HUDEP-2 (cell line): ENCODE data around the gene MTFMT.
"Not testable (repeated sequence)": the region's sequence is repeated elsewhere in the genome, so short reads cannot be mapped to it uniquely, and the experiment has no call there.

ENCODE experiments used
- DNase-seq, 76 experiments: peaks; one replicate each; lab custom pipeline; 2025; ENCODE audit not compliant: unreplicated experiment in 76 of 76; lab: John Stamatoyannopoulos, UW

Gene MTFMT

GRCh38 chr15:65040461-65040860, 11.0 kb upstream of the MTFMT start:
- no peak for DNase-seq

GRCh38 chr15:65038836-65039235, 9.4 kb upstream of the MTFMT start:
- DNase-seq = no peak

- no peak for DNase-seq
Measured at GRCh38 chr15:65038428-65038827, 9.0 kb upstream of the MTFMT start.

GRCh38 chr15:65037309-65037708, 7.9 kb upstream of the MTFMT start:
- no peak for DNase-seq

GRCh38 chr15:65034719-65035118, 5.3 kb upstream of the MTFMT start:
- DNase-seq = no peak

GRCh38 chr15:65033659-65034269, 4.3 kb upstream of the MTFMT start:
- DNase-seq = peak in 26 of 76 experiments; percentile 4 to 44 (median 16)

- DNase-seq = peak in 47 of 76 experiments; percentile 3 to 58 (median 26)
Measured at GRCh38 chr15:65032801-65033537, 3.5 kb upstream of the MTFMT start.

GRCh38 chr15:65029736-65030208, 333 bp upstream of the MTFMT start:
- DNase-seq = peak in 1 of 76 experiments; percentile 18

- no peak for DNase-seq
Measured at GRCh38 chr15:65028338-65028737, 1.1 kb downstream of the MTFMT start.

- no peak for DNase-seq
Measured at GRCh38 chr15:65027593-65027992, 1.8 kb downstream of the MTFMT start.

- no peak for DNase-seq
Measured at GRCh38 chr15:65026756-65027155, 2.7 kb downstream of the MTFMT start.

- DNase-seq = no peak
Measured at GRCh38 chr15:65021488-65021887, 8.0 kb downstream of the MTFMT start.

- DNase-seq = peak in 1 of 76 experiments; percentile 4
Measured at GRCh38 chr15:65020419-65020818, 9.0 kb downstream of the MTFMT start.

GRCh38 chr15:65011198-65011597, 18.2 kb downstream of the MTFMT start:
- DNase-seq = not testable (repeated sequence)

GRCh38 chr15:65008983-65009382, 20.5 kb downstream of the MTFMT start:
- peak in 4 of 76 experiments; percentile 5 to 20 (median 12) for DNase-seq

GRCh38 chr15:65006876-65007275, 22.6 kb downstream of the MTFMT start:
- DNase-seq = no peak

GRCh38 chr15:65004993-65005392, 24.4 kb downstream of the MTFMT start:
- DNase-seq = no peak

- DNase-seq = no peak
Measured at GRCh38 chr15:64997745-64998375, 31.6 kb downstream of the MTFMT start.

- no peak for DNase-seq
Measured at GRCh38 chr15:64997066-64997465, 32.4 kb downstream of the MTFMT start.

- no peak for DNase-seq
Measured at GRCh38 chr15:64993290-64993689, 36.1 kb downstream of the MTFMT start.

- DNase-seq = no peak
Measured at GRCh38 chr15:64991536-64992135, 37.8 kb downstream of the MTFMT start.
